Osteoblast (primary cell): ENCODE data around the gene CRLF1. TPM values are rescaled to one million over a fixed set of nuclear protein-coding genes. Genes with fewer than 3 reads are reported as not detected.

Experiments
- DNase-seq: peaks from one replicate; pipeline ENCODE4 v3.0.0; 2011; ENCODE audit warnings: low spot score, mixed read lengths; ENCODE audit not compliant: insufficient read length; ENCODE audit errors: missing footprints
- H2AFZ ChIP-seq: 2 replicates; pipeline ENCODE4 v1.6.0; 2011; ENCODE audit warnings: mild to moderate bottlenecking, low read length
- H3K27ac ChIP-seq: 2 replicates; pipeline ENCODE4 v1.5.1; 2011; ENCODE audit warnings: mild to moderate bottlenecking, low read depth, low read length, moderate library complexity
- H3K27me3 ChIP-seq: 2 replicates; pipeline ENCODE4 v1.6.0; 2012; ENCODE audit warnings: mild to moderate bottlenecking, control low read depth, inconsistent platforms, low read length, moderate library complexity; ENCODE audit not compliant: insufficient read depth
- H3K36me3 ChIP-seq: 2 replicates; pipeline ENCODE4 v1.5.1; 2011; ENCODE audit warnings: mild to moderate bottlenecking, low read length, control low read depth, moderate library complexity; ENCODE audit not compliant: insufficient read depth
- H3K4me1 ChIP-seq: 2 replicates; pipeline ENCODE4 v1.5.1; 2011; ENCODE audit warnings: mild to moderate bottlenecking, low read length, control low read depth, moderate library complexity; ENCODE audit not compliant: insufficient read depth
- H3K4me2 ChIP-seq: 2 replicates; pipeline ENCODE4 v1.6.0; 2011; ENCODE audit warnings: mild to moderate bottlenecking, low read length; ENCODE audit not compliant: insufficient read depth
- H3K4me3 ChIP-seq: fragments of 200-600 bp; sonication (generic); 3 replicates; pipeline ENCODE4 v1.5.1; 2012; ENCODE audit warnings: mild to moderate bottlenecking, low read length, inconsistent platforms; ENCODE audit not compliant: insufficient read depth
- H3K79me2 ChIP-seq: 2 replicates; pipeline ENCODE4 v1.6.0; 2012; ENCODE audit warnings: mild to moderate bottlenecking, low read length, control low read depth, inconsistent platforms; ENCODE audit not compliant: insufficient read depth
- H3K9me3 ChIP-seq: 2 replicates; pipeline ENCODE4 v1.5.1; 2011; ENCODE audit warnings: low read depth, low read length, control low read depth
- H4K20me1 ChIP-seq: 2 replicates; pipeline ENCODE4 v1.6.0; 2012; ENCODE audit warnings: mild to moderate bottlenecking, low read length, control low read depth; ENCODE audit not compliant: insufficient read depth
- small RNA-seq: library from RNA; depleted of rRNA; stranded (forward); fragments of <200 nt; gene quantifications from one replicate; pipeline ENCODE3, GENCODE V24; 2012
- total RNA-seq: library from RNA; depleted of rRNA; stranded (reverse); fragments of >200 nt; gene quantifications from 2 replicates; pipeline ENCODE4 v1.2.3, GENCODE V29; 2012
- TF ChIP-seq, protein P1 (sequence below): IDR thresholded peaks from 2 replicates; pipeline ENCODE4 v1.5.1; 2011; ENCODE audit warnings: mild to moderate bottlenecking, low read depth, low read length, moderate library complexity; ENCODE audit errors: extremely low read depth

The CRLF1 gene
- total RNA-seq, 1 donor, result 6.9 TPM

DNA sequence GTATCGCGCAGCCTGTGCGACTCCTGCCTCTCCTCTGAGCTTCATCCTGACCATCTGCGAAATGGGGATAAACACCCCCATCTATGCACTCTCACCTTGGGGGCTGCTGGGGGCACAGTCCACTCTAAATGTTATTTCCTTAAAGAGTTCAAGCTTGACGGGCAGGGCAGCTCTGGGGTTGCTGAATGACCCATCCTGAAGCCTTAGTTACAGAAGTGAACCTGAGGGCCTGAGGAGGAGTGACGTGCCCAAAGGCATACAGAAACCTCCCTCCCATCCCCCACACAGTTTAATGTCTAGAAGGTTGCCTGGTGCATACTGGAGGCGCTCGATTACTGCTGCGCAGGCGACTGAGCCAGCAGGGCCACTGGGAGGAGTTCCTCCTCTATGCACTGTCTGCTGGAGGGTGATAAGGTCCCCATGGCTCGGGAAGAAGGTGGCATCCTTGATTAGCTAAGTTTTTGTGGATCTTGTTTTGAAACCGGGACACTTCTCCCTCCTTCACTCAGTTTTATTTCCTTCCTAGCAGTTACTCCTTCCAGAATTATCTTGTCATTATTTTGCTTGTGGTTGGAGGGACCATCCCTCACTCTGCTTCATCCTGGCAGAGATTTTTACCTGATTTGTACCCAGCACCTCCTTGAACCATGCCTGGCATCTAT is 62.7 kb downstream of the CRLF1 start:
- H3K4me1 ChIP-seq, result peaks cover 16% of the 10 kb centered on the region
- H3K27me3 ChIP-seq, result no peaks in the 10 kb centered on the region
- TF ChIP-seq, protein P1, sequence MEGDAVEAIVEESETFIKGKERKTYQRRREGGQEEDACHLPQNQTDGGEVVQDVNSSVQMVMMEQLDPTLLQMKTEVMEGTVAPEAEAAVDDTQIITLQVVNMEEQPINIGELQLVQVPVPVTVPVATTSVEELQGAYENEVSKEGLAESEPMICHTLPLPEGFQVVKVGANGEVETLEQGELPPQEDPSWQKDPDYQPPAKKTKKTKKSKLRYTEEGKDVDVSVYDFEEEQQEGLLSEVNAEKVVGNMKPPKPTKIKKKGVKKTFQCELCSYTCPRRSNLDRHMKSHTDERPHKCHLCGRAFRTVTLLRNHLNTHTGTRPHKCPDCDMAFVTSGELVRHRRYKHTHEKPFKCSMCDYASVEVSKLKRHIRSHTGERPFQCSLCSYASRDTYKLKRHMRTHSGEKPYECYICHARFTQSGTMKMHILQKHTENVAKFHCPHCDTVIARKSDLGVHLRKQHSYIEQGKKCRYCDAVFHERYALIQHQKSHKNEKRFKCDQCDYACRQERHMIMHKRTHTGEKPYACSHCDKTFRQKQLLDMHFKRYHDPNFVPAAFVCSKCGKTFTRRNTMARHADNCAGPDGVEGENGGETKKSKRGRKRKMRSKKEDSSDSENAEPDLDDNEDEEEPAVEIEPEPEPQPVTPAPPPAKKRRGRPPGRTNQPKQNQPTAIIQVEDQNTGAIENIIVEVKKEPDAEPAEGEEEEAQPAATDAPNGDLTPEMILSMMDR, result no peak
- peak overlapping the region; percentile 72 for H3K4me3 ChIP-seq
- H4K20me1 ChIP-seq, result peaks cover 4% of the 10 kb centered on the region
- H3K27ac ChIP-seq, result no peak overlapping the region
- peaks cover 19% of the 10 kb centered on the region for H3K79me2 ChIP-seq
- no peaks in the 10 kb centered on the region for H3K9me3 ChIP-seq
- peak; percentile 96 for DNase-seq
- peaks cover 21% of the 10 kb centered on the region for H3K36me3 ChIP-seq
- peak overlapping the region; percentile 96 for H2AFZ ChIP-seq
- peak overlapping the region; percentile 96 for H3K4me2 ChIP-seq

Small RNAs within 50 kb of the gene (small RNA-seq; reads per million reads assigned to genes)
- gene RN7SL155P, result not detected

Other genes with a start within 250 kb of the CRLF1 start
- 61.6 and 74.2 TPM in 2 replicates for gene GDF15, start 220.6 kb downstream of the CRLF1 start, total RNA-seq
- gene LRRC25, start 209.2 kb downstream of the CRLF1 start, total RNA-seq, result 0.88 and 1.1 TPM in 2 replicates
- gene SSBP4, start 187.4 kb downstream of the CRLF1 start, total RNA-seq, result 77.8 and 90.8 TPM in 2 replicates
- gene ISYNA1, start 168.7 kb downstream of the CRLF1 start, total RNA-seq, result 7.7 and 8.0 TPM in 2 replicates
- 17.1 and 18.5 TPM in 2 replicates for gene ELL, start 84.7 kb downstream of the CRLF1 start, total RNA-seq
- 253 and 288 TPM in 2 replicates for gene FKBP8, start 63.2 kb downstream of the CRLF1 start, total RNA-seq
- 92.8 and 104 TPM in 2 replicates for gene KXD1, start 48.9 kb downstream of the CRLF1 start, total RNA-seq
- gene UBA52, start 34.9 kb downstream of the CRLF1 start, total RNA-seq, result 554 and 556 TPM in 2 replicates
- 27.7 and 29.7 TPM in 2 replicates for gene REX1BD, start 18.0 kb downstream of the CRLF1 start, total RNA-seq
- gene TMEM59L, start 6.1 kb upstream of the CRLF1 start, total RNA-seq, result 0.36 and 2.1 TPM in 2 replicates
- gene KLHL26, start 30.2 kb upstream of the CRLF1 start, total RNA-seq, result 5.1 and 5.3 TPM in 2 replicates
- 3.8 and 4.0 TPM in 2 replicates for gene CRTC1, start 76.9 kb upstream of the CRLF1 start, total RNA-seq
- gene COMP, start 184.5 kb upstream of the CRLF1 start, total RNA-seq, result 12.4 and 14.8 TPM in 2 replicates
- gene UPF1, start 225.2 kb upstream of the CRLF1 start, total RNA-seq, result 36.6 and 41.0 TPM in 2 replicates